Measurements from ENCODE around the gene AURKB. TPM values are rescaled to one million over a fixed set of nuclear protein-coding genes. Genes with fewer than 3 reads are reported as not detected.
A peak's percentile ranks its signal among the peaks of the same experiment; 100 is the strongest.

The AURKB gene
- total RNA-seq, 2 donors from 2014 or later: 90.5 to 122 TPM

DNA sequence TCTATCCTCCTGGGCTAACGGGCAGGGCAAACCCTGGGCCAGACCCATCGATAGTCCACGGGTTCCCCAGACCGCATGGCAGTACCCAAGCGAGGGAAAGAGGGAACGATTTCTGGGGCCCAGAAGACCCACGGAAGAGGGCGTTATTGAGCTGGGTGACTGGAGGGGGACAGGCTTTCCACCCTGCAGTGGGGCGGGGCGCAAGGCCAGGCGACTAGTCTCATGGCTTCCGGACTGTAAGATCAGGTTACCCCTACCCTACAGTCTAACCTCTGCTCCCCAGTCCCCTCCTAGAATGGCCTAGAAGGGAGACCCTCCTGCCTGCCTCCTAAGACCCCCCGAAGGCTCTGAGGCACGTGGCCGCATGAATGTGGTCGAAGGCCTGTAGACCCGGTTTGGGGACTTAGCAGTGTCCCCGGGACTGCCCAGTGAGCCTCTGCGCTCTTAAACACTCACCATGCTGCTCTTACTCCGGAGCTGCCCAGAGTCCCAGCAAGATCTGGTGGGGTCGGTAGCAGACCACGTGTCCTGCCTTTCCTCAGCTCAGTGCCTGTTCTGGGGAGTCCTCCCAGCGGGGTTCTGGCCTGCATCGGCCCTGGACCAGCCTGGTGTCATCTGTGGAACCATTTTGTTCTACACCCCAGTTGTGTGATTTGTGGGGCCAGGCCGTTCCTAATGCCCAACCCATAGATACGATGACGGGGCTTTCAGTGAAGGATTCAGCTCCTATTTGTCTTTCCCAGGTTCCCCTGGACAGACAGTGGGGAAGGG is 13.2 kb upstream of the AURKB start:
- TF ChIP-seq, protein P1, sequence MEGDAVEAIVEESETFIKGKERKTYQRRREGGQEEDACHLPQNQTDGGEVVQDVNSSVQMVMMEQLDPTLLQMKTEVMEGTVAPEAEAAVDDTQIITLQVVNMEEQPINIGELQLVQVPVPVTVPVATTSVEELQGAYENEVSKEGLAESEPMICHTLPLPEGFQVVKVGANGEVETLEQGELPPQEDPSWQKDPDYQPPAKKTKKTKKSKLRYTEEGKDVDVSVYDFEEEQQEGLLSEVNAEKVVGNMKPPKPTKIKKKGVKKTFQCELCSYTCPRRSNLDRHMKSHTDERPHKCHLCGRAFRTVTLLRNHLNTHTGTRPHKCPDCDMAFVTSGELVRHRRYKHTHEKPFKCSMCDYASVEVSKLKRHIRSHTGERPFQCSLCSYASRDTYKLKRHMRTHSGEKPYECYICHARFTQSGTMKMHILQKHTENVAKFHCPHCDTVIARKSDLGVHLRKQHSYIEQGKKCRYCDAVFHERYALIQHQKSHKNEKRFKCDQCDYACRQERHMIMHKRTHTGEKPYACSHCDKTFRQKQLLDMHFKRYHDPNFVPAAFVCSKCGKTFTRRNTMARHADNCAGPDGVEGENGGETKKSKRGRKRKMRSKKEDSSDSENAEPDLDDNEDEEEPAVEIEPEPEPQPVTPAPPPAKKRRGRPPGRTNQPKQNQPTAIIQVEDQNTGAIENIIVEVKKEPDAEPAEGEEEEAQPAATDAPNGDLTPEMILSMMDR (conservative IDR thresholded peaks at IDR 0.05): peak; percentile 34
- H3K36me3 Mint-ChIP-seq (ENCODE audit: low read depth): peaks cover 8% of the 10 kb centered on the region
- H3K9me3 Mint-ChIP-seq: no peaks in the 10 kb centered on the region
- Histone ChIP-seq H3K9ac (ENCODE audit: extremely low read depth, low read length, poor library complexity, severe bottlenecking) (peak overlapping the region; percentile 68), H3K27ac (ENCODE audit: low read depth, low read length) (peak overlapping the region; percentile 80), H3K36me3 (ENCODE audit: control insufficient read depth, insufficient read depth, low read length) (peaks cover 16% of the 10 kb centered on the region), H3K27me3 (ENCODE audit: control insufficient read depth, insufficient read depth, low read length, poor library complexity, severe bottlenecking) (no peaks in the 10 kb centered on the region), H3K4me1 (ENCODE audit: control insufficient read depth, insufficient read depth, low read length) (no peaks in the 10 kb centered on the region), H3K4me3 (ENCODE audit: low read length) (peak overlapping the region; percentile 97), H3K9me3 (ENCODE audit: control insufficient read depth, low read length) (no peaks in the 10 kb centered on the region)
- peak overlapping the region; percentile 100 for H3K27ac Mint-ChIP-seq
- WGBS, 2 experiments (ENCODE audit: insufficient coverage in 1 of 2, insufficient read length in 1 of 2): 7 to 9% methylated on average over 22 to 27 of the region's 27 CpGs
- H3K4me1 Mint-ChIP-seq: peaks cover 3% of the 10 kb centered on the region
- DNase-seq: peak; percentile 92
- peak overlapping the region; percentile 93 for H3K4me3 Mint-ChIP-seq
- no peaks in the 10 kb centered on the region for H3K27me3 Mint-ChIP-seq (ENCODE audit: insufficient read depth)

DNA sequence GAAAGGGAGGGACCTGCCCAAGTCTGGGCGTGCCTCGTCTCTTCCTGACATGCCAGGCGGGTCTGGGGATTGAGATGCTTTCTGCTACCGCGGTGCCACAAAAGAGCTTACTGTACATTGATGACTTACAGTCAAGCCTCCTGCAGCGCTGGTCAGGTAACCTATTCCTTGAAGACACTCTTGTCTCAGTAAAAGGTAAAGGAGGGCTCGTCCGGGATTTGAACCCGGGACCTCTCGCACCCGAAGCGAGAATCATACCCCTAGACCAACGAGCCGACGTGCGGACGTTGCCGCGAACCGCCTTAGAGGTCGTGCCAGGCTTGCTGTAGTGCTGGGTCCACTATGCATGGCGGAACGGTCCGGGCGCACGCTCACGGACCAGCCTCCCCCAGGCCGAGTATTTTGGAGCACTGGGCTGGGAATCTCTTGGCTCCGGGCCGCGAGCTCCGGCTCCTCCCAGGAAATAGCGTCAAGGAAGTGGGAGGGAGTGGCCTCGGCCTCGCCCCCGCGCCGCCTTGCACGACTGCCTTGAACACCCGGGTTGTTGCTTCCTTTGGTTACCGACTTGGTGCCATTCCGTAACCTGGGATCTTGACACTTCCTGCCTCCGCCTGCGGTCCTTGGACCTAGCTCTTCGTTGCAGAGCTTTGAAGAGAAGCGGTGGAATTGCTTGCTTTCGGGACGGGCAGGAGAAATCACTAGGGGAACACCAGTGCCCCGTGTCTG is 12.4 kb upstream of the AURKB start:
- peaks cover 8% of the 10 kb centered on the region for H3K36me3 ChIP-seq (ENCODE audit: control insufficient read depth, insufficient read depth, low read length)
- H3K9me3 ChIP-seq (ENCODE audit: control insufficient read depth, low read length): no peaks in the 10 kb centered on the region
- Mint-ChIP-seq H3K27ac (peak overlapping the region; percentile 100), H3K9me3 (no peaks in the 10 kb centered on the region), H3K4me1 (peaks cover 7% of the 10 kb centered on the region), H3K27me3 (ENCODE audit: insufficient read depth) (no peaks in the 10 kb centered on the region), H3K4me3 (peak overlapping the region; percentile 93), H3K36me3 (ENCODE audit: low read depth) (peaks cover 4% of the 10 kb centered on the region)
- H3K27me3 ChIP-seq (ENCODE audit: control insufficient read depth, insufficient read depth, low read length, poor library complexity, severe bottlenecking): no peaks in the 10 kb centered on the region
- DNase-seq: peak; percentile 99
- peak overlapping the region; percentile 68 for H3K9ac ChIP-seq (ENCODE audit: extremely low read depth, low read length, poor library complexity, severe bottlenecking)
- TF ChIP-seq, protein P1 (conservative IDR thresholded peaks at IDR 0.05): no peak
- H3K4me3 ChIP-seq (ENCODE audit: low read length): peak overlapping the region; percentile 97
- peak overlapping the region; percentile 80 for H3K27ac ChIP-seq (ENCODE audit: low read depth, low read length)
- WGBS, 2 experiments (ENCODE audit: insufficient coverage in 1 of 2, insufficient read length in 1 of 2): 0% methylated on average over 45 to 49 of the region's 49 CpGs
- H3K4me1 ChIP-seq (ENCODE audit: control insufficient read depth, insufficient read depth, low read length): no peaks in the 10 kb centered on the region

- Mint-ChIP-seq H3K9me3 (no peaks in the 10 kb centered on the region), H3K27ac (peak overlapping the region; percentile 100), H3K36me3 (ENCODE audit: low read depth) (no peaks in the 10 kb centered on the region), H3K4me3 (peak overlapping the region; percentile 93), H3K4me1 (peaks cover 4% of the 10 kb centered on the region), H3K27me3 (ENCODE audit: insufficient read depth) (no peaks in the 10 kb centered on the region)
- H3K4me1 ChIP-seq (ENCODE audit: control insufficient read depth, insufficient read depth, low read length): no peaks in the 10 kb centered on the region
- H3K9ac ChIP-seq (ENCODE audit: extremely low read depth, low read length, poor library complexity, severe bottlenecking): no peak overlapping the region
- H3K36me3 ChIP-seq (ENCODE audit: control insufficient read depth, insufficient read depth, low read length): peaks cover 3% of the 10 kb centered on the region
- H3K27ac ChIP-seq (ENCODE audit: low read depth, low read length): peak overlapping the region; percentile 7
- peak; percentile 96 for DNase-seq
- no peaks in the 10 kb centered on the region for H3K9me3 ChIP-seq (ENCODE audit: control insufficient read depth, low read length)
- no peaks in the 10 kb centered on the region for H3K27me3 ChIP-seq (ENCODE audit: control insufficient read depth, insufficient read depth, low read length, poor library complexity, severe bottlenecking)
- peak overlapping the region; percentile 97 for H3K4me3 ChIP-seq (ENCODE audit: low read length)
- TF ChIP-seq, protein P1 (conservative IDR thresholded peaks at IDR 0.05): no peak
- 0 to 4% methylated on average over 5 to 9 of the region's 9 CpGs for WGBS, 2 experiments (ENCODE audit: insufficient coverage in 1 of 2, insufficient read length in 1 of 2)
Measured at GRCh38 chr17:8222380-8222629, 11.9 kb upstream of the AURKB start.
